ENCODE results near the gene SGIP1.
"Not testable (repeated sequence)": the region's sequence is repeated elsewhere in the genome, so short reads cannot be mapped to it uniquely, and the experiment has no call there.

SGIP1 gene

DNA sequence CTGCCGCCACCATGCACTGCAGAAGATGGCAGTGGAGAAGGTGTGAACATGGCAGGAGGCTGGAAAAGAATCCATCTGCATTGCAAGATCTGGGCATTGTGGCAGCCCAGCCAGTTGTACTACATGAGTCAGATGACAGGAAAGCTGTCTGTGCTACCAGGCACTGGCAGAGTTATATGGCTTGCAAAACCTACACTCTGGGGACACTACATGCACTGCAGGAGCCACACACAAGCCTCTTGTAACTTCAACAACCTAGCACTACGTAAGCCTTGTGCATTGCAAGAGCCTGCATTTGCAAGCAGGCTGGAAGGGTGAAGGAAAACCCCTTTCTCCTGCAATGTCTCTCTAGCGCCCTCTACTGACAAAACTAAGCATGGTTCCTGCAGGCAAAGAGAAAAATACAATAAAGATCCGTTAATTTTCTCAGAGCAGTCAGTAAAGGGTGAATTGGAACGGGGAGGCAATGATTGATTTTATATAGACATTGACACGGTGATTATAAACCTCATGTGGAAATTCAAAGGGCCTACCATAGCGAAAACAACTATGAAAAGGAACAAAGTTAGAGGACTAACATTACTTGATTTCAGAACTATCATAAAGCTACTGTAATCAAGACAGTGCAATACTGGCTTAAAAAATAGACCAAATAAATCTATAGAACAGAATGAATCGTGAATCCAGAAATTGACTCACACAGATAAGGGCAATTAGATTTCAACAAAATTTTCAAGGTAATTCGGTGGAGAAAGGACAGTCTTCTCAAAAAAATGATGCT lies 192.1 kb downstream of the SGIP1 start:
- in situ Hi-C loops (cut with HindIII; ENCODE audit: low sequenced_read_pairs), result no loop called here

DNA sequence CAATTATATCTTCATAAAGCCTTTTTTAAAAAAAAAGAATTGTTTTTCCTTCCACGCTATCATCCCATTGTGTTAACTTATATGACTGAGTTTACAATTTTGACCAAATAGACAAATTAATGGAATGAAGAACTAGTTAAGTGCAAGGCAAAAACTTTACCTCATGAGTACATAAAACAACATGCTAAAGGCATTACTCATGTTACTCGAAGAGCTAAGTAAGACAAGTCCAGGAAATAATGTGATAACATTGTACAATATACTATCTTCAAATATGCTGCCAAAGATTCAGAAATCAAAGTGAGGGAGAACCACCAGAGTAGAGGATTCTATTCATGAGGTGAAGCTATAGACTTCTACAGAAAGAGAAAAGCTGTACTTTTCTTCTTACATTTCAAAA lies 194.1 kb downstream of the SGIP1 start:
- in situ Hi-C loops (cut with HindIII; ENCODE audit: low sequenced_read_pairs), result no loop called here

DNA sequence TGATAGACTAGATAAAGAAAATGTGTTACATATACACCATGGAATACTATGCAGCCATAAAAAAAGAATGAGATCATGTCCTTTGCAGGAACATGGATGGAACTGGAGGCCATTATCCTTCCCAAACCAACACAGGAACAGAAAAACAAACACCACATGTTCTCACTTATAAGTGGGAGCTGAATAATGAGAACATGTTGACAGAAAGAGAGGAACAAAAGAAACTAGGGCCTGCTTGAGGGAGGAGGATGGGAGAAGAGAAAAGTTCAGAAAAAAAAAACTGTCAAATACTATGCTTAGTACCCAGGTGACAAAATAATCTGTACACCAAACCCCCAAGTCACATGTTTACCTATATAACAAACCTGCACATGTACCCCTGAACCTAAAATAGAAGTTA lies 194.8 kb downstream of the SGIP1 start:
- in situ Hi-C loops (cut with HindIII; ENCODE audit: low sequenced_read_pairs), result not testable (repeated sequence)

DNA sequence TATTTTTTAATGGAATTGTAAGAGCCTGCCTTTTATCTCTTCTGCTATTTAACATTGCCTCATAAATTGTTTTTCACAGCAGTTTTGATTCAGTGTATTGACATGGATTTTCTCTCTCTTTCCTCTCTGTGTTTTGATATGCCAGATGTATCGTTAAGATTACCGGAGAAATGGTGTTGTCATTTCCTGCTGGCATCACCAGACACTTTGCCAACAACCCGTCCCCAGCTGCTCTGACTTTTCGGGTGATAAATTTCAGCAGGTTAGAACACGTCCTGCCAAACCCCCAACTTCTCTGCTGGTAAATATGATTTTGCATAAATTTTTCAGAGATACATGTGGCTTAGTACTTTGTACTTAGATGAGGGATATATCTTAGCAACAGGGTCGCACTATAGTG lies 195.2 kb downstream of the SGIP1 start:
- in situ Hi-C loops (cut with HindIII; ENCODE audit: low sequenced_read_pairs), result no loop called here

DNA sequence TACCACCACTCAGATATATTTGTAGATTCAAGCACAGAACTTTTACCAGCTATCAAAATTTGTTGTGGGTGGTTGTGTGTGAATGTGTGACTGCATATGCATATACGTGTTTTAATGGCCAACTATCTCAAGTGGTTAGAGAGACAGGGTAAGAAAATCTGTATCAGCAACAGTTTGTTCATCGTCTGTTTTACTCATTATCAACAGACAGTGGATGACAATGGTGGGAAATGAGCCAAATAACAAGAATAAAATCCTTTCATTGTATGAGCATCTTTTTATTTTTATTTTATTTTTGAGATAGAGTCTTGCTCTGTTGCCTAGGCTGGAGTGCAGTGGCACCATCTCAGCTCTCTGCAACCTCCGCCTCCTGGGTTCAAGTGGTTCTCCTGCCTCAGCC lies 195.6 kb downstream of the SGIP1 start:
- in situ Hi-C loops (cut with HindIII; ENCODE audit: low sequenced_read_pairs), result no loop called here

DNA sequence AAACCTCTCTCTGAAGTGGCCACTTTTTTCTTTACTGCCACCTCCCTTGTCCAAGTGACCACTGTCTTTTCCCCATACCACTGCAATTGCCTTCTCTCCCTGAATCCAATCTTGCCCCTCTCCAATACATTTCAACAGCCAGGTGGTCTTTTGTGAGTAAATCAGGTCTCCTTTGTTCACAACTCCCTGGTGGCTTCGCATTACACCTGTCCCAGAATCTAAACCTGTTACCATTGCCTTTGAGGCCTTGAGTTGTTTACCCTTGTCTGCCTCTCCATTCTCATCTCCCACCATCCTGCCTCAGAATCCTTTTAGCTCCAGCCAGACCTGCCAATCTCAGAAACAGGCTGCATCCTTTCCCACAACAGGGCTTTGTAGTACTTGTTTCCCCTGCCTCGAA lies 196.5 kb downstream of the SGIP1 start:
- in situ Hi-C loops (cut with HindIII; ENCODE audit: low sequenced_read_pairs), result no loop called here

DNA sequence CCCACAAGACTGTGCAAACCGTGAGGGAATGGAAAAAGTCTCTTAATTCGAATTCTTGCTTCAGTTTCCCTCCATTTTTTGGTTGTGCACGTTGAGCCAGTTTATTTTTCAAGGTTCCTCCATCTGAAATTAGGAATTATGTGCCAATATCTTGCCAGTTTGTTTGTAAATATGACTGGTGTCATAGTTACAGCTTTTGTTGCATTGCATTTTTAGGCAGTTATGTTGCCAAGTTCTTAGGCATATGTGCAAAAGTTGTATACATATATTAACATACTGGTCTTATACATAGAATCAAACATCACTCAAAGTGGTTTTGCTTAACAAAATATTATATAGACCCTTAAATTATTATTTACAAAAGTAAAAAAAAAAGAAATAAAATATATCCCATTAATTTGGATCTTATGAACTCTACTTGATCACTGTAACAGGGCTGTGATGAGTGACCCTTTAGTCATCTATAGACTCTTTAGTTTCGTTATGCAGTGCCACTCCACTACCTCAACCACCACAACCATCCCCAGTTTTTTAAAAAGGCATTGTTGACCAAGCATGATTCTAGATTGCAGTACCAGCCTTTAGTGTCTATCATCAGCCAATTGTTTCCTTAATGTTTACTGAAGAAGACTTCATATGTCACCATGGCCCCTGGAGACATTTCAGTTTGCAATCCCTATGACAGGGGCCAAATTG lies 197.4 kb downstream of the SGIP1 start:
- in situ Hi-C loops (cut with HindIII; ENCODE audit: low sequenced_read_pairs), result no loop called here

DNA sequence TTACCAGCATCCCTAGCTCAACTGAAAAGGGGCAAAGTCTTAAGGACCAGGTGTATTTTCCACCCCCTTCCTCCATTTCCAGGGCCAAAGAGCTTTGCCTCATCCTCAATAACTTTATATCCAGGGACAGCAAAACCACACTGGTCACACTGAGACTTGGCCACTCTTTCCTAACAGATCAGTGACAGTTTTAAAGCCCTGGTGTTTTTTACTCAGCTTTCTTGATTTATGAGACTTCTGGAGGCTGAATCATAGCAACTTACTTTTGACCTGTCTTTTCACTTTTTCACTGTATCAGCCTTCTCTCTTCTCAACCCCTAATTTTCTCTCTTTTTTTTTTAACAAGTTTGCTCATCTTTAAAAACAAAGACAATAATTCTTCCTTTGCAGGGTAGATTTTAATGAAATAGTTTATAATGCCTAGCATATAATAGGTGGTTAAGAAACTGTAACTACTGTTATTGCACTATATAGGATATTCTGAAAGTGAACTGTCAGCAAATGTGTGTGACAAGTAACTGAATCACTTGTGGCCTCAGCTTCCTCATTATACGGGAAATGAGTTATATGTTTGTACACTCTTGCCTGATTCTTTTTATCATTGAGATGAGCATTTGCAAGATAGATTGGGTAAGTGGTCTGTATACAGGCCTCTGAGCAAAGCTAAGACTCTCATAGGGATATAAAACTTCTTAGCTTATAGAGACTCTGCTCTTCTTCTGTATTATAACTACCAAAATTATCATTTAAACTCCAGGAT lies 198.6 kb downstream of the SGIP1 start:
- in situ Hi-C loops (cut with HindIII; ENCODE audit: low sequenced_read_pairs), result no loop called here

DNA sequence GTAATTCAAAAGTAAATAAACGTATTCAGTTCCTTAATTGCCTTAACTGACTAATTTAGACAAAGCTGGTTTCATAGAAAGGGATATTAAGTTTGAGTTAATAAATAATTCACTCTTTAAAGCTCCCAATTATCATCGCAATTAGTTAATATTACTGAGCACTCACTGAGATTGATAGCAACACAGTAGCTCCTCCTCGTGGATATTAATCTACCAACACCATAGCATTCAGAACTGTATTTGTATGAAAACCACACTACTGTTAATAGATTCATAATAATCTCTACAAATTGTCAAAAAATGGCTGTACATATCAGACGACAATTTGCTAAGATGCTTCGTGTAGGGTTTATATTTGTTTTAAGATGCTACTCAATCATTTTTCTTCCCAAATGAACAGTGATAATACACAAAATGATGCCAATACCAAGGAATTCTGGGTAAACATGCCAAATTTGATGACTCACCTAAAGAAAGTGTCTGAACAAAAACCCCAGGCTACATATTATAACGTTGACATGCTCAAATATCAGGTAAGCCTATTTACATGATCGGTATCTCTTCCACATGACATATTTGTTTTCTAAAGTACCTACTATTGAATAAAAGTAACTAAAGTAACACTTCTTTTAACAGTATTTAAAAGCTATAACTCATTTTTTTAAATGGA lies 199.5 kb downstream of the SGIP1 start:
- in situ Hi-C loops (cut with HindIII; ENCODE audit: low sequenced_read_pairs), result no loop called here

DNA sequence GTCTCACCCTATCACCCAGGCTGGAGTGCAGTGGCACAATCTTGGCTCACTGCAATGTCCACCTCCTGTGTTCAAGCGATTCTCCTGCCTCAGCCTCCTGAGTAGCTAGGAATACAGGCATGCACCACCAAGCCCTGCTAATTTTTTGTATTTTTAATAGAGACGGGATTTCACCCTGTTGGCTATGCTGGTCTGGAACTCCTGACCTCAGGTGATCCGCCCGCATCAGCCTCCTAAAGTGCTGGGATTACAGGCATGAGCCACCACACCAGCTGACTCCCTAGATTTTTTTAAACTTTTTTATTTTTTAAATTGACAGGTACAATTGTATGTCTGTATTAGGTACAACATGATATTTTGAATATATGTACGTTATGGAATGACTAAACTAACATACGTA lies 200.6 kb downstream of the SGIP1 start:
- in situ Hi-C loops (cut with HindIII; ENCODE audit: low sequenced_read_pairs), result not testable (repeated sequence)

DNA sequence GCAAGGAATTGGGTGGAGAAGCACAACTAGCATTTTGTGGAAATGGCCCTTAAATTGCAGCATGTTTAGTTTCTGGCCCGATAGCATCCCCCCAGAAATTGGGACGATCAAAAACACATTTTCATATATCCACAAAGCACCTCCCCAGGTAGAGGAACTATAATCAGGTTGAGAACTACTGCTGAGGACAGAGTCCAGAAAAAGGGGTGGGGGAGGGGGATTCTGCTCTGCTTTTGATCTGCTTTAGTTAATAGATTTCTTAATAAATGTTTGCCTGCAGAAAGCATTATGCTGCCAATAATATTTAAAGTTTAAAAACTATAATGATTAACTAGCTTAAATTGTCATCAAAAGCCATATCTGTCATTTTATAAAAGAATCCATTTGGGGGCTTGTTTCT lies 203.9 kb downstream of the SGIP1 start:
- in situ Hi-C loops (cut with HindIII; ENCODE audit: low sequenced_read_pairs), result no loop called here

DNA sequence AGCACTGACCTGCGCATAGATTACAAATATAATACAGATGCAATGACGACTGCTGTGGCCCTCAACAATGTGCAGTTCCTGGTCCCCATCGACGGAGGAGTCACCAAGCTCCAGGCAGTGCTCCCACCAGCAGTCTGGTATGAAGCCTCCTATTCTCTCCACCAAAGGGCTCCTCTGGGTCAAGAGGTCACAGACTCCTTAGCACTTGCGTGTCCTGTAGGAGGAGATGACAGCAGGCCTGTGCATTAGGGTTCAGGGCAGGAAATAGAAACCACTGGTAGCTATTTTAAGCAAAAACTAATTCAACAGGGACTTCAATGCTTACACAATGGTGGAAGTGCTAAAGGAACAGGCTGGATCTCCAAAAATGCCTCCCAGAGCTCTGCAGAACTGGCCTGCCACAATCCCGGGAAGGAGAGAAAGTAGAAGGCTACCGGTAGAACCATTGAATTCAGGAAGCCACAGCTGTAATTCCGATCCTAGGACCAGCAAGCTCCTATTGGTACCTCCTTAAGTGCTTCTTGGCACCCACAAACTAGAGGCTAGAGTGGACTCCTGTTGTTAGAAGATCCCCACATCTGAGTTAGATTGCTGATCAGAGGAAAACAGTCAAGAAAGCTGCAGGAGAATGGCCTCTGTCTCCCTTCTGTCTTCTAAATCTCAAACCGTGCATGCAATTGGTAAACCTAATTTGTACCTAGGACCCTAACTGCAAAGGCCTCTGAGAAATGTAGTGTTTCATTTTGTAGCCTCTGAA lies 205.6 kb downstream of the SGIP1 start:
- in situ Hi-C loops (cut with HindIII; ENCODE audit: low sequenced_read_pairs), result no loop called here

DNA sequence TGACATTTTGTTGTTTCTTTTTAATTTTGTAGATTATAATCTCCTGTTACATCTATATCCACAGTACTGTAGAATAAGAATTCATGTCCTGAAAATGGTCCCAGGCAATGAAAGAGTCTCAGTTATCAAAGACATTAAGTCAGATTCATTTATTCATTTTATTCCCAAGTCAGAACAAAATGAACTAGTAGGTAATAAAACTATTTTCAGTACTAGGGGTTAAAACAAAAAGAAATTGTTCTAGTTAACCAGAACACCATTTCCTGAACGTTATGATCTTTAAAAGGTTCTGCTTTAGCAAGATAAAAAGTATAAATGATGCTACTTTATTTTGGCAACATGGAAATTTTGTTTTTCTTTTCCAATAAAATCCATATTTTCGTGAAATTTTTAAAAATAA lies 211.5 kb downstream of the SGIP1 start:
- in situ Hi-C loops (cut with HindIII; ENCODE audit: low sequenced_read_pairs), result no loop called here

DNA sequence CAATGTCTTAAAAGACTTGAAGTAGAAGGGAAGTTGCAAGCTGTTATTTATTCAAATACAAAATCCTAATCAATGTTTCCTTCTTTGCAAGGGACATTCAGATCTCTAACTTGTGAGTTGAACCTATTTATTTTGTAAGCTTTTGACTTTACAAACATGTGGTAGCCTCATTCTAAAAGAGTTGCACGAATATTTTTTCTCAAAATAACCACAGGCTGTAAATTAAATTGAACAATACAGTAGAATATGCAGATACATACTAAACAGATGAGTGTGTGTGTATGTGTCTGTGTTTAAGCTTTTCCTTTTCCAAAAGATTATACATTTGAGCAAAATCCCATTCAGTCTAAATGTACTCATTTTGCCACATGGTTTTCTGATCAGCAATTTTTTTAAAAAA lies 213.5 kb downstream of the SGIP1 start:
- in situ Hi-C loops (cut with HindIII; ENCODE audit: low sequenced_read_pairs), result no loop called here

DNA sequence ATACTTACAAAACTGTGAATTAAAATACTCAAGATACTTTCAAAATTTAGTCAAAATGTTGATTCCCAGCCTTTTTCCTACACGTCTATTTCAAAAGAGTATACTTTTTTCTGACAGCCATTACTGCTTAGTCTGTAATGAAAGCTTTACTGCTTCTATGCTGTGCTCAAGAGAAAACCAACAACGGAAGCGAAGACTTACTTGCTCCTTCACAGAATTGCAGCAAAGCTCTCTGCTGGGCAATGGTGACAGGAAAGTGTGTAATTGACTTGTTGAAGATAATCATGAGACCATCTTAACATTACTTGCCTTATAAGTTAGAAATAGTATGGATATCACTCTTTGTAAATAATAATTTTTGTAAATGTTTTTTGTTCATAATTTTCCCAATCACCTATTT lies 216.6 kb downstream of the SGIP1 start:
- in situ Hi-C loops (cut with HindIII; ENCODE audit: low sequenced_read_pairs), result no loop called here

DNA sequence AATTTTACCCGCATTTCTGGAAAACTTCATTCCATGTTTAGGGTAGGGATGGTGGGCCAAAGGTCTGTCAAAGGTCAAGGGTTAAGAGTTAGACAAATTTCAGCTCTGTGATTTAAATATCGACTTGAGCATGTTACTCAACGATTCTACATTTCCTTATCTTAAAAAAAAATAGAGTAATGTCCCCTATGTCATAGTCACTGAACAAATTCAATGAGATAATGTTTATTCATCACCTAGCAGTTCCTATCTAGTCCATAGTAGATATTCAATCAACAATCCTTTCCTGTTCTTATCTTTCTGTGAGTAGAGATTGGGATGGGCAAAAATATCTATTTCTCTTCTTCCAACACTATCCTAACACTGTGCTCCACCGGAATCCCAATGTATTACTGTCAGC lies 217.2 kb downstream of the SGIP1 start:
- in situ Hi-C loops (cut with HindIII; ENCODE audit: low sequenced_read_pairs), result no loop called here

DNA sequence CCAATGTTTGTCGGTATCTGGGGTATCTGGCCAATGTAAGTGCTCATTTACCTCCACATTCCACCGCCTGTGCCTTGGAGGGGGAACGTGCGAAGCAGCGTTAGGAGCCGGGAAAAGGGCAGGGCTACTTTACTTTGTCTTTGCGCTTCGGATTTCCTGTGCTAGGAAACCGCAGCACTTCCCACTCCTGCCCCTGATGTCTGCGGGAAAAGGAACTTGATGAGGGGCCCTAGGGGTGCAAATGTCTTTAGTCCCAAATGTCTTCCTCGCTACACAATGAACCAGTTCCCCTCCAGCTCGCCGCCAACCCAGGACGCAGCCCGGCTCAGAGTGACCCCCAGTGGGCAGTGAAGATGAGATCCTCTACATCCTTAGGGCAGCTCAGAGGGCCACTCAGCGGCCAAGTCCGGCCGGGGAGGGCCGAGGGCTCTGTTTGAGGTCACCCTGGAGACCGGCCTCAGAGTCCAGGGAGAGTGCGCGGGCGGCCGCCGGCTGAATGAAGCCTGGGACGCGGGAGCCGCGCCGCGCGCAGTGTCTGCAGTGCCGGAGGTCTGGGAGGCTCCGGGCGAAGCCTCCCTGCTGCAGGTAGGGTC lies 218.1 kb downstream of the SGIP1 start, which contains the start of gene DYNLT5:
DYNLT5 (plus strand) TSS at position 460 of the 593 bp plus-strand sequence. CDS start 2,200 bp downstream, outside the sequence.
- in situ Hi-C loops (cut with HindIII; ENCODE audit: low sequenced_read_pairs), result no loop called here

DNA sequence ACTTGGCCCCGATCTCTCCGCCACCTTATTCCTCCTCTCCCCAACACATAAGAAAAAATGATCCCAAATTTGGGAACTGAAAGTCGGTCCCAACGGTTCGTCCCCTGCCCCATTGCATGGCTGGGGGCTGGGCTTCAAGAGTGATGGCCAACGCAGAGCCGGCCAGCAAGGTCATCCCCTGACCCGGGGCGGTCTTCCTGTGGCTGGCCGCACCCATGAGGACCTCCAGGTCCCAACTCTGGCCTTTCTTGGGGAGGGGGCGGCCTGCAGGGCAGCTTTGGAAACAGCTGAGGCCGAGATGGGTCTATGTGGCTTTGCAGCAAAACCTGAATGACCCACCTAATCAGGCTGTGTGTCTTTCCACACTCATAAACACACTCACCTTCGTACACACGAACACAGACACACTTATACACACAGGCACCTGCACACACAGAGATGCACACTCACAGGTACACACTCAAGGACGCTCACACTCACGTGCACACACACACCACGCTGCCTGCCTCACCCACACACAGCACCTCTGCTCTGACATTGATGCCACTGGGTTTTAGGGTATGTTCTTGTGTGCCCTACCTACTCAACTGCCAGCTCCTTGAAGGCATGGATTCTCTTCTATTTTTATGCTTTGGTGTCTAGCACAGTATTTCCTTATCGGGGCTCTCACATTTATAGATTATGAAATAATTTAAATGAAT lies 218.9 kb downstream of the SGIP1 start:
- in situ Hi-C loops (cut with HindIII; ENCODE audit: low sequenced_read_pairs), result no loop called here

DNA sequence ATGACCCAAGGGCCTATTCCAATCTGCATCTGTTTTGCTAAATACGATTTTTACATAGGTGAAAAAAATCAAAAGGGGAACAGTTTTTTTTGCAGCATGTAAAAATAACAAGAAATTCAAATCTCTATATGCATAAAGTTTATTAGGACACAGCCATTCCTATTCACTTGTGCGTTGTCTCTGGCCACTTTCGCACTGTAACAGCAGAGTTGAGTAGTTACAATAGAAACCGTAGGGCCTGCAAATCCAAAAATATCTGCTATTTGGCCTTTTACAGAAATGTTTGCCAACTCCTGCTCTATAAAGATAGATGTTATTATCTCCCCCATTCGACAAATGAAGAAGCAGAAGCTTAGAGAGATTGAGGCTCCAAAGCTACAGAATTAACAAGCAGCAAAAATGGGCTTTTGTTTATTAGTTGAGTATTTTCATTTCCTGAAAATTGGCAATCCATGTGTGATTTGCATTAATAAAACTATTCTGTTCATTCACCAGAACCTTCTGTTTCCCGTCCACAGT lies 223.8 kb downstream of the SGIP1 start:
- in situ Hi-C loops (cut with HindIII; ENCODE audit: low sequenced_read_pairs), result no loop called here
